Gastroesophageal sphincter (tissue), 3 donors: ENCODE measurements around the gene STEAP4.
A peak's percentile ranks its signal among the peaks of the same experiment; 100 is the strongest.

ENCODE experiments used
- EP300 ChIP-seq: sonication (generic); formaldehyde crosslinking; IDR thresholded peaks from one replicate; pipeline ENCODE4 v1.6.1; 2017; ENCODE audit warnings: antibody characterized with exemption, mild to moderate bottlenecking
- POLR2A ChIP-seq, 2 donors: fragments of 450-650 bp; IDR thresholded peaks; one replicate each; pipeline ENCODE4 v1.6.1; 2017; ENCODE audit warnings: antibody characterized with exemption in 2 of 2, mild to moderate bottlenecking in 2 of 2, moderate library complexity in 1 of 2
- POLR2AphosphoS5 ChIP-seq: sonication (generic); formaldehyde crosslinking; IDR thresholded peaks from one replicate; pipeline ENCODE4 v1.6.1; 2017; ENCODE audit warnings: antibody characterized with exemption
- TF ChIP-seq, protein P1 (sequence below), 4 experiments: fragments of 200-600 bp in 2 of 4; fragments of 450-650 bp in 2 of 4; sonication (generic) in 1 of 4; IDR thresholded peaks; one replicate each; pipeline ENCODE4 v1.5.1; 2017 to 2019; ENCODE audit warnings: antibody characterized with exemption in 4 of 4, mild to moderate bottlenecking in 2 of 4, moderate library complexity in 2 of 4

DNA sequence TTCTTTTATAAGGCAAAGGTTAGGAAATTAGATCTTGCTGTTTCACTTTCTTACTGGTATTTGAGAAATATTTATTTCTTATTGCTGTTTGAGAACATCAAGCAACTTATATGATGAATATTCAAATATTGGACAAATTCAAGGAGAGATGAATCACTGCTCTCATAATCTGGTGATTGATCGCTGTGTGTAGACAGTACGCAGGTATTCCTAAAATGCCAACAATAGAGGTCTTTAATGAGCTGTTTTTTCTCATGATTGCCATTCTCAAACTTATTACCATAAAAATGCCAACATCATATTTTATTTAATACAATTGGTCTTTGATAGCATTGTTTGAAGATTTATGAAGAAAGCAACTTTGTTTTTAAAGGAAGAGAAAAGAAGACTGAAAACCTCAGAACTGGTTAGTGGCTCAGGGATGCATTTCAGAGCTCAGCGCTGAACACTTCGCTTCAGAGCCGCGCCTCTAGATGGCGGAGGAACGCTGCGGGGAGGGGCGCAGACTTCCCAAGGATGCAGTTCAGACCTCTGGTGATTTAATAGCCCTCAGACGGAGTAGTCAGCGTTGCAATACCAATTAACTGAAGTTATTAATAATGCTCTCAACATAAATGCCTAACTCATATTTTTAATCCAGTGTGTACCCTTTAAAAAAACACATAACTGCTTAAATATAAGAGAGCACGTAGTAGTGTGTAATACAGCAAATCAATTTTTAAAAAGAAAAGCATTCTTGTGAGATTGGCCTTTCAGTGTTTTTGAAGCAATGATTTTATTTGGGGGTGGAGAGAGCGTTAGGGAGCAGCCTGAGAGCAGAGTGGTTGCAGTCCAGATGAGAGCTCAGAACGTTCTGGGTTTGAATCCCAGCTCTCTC is 38.5 kb upstream of the STEAP4 start:
- TF ChIP-seq, protein P1, sequence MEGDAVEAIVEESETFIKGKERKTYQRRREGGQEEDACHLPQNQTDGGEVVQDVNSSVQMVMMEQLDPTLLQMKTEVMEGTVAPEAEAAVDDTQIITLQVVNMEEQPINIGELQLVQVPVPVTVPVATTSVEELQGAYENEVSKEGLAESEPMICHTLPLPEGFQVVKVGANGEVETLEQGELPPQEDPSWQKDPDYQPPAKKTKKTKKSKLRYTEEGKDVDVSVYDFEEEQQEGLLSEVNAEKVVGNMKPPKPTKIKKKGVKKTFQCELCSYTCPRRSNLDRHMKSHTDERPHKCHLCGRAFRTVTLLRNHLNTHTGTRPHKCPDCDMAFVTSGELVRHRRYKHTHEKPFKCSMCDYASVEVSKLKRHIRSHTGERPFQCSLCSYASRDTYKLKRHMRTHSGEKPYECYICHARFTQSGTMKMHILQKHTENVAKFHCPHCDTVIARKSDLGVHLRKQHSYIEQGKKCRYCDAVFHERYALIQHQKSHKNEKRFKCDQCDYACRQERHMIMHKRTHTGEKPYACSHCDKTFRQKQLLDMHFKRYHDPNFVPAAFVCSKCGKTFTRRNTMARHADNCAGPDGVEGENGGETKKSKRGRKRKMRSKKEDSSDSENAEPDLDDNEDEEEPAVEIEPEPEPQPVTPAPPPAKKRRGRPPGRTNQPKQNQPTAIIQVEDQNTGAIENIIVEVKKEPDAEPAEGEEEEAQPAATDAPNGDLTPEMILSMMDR (IDR thresholded peaks at IDR 0.05): peak in 3 of 4 experiments; percentile 14 to 52 (median 25)
- TF ChIP-seq EP300: no peak
- no peak for TF ChIP-seq POLR2A (IDR thresholded peaks at IDR 0.05)
- TF ChIP-seq POLR2AphosphoS5: no peak
